ENCODE data around the gene FIGNL1. TPM values are rescaled to one million over a fixed set of nuclear protein-coding genes. Genes with fewer than 3 reads are reported as not detected.

FIGNL1 gene
- polyA plus RNA-seq, 2 of the 4 experiments (the other 2 are of a cell fraction): 25.4 to 27.9 TPM

DNA sequence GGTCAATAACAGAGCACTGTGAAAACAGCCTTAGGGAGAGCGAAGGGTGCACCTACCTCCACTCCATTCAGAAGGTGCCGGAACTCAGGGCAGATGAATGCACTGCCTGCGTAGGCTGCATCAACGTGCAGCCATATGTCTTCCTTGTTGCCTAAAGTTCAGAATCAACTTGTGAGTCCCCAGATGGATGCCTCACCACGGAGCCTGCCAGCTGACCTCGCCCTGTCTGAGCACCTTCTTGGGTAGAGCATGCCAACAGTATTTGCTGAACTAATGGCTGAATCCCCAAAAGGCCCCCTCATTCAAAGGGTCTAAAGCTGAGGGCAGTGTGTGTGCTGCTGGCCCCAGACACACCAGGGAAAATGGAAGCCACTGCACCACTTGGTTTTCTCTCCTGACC, 48.9 kb upstream of the FIGNL1 start:
- ATAC-seq (no peak), DNase-seq (ENCODE audit: low read depth in 1 of 2, low spot score in 1 of 2) (no peak), FAIRE-seq (no peak)
- WGBS (ENCODE audit: missing lambda C conversion rate): 45% methylated on average over 6 of the region's 6 CpGs
- H3K4me1 ChIP-seq: no peaks in the 10 kb centered on the region; the same call in 2 of the 3 replicates
- no peak overlapping the region for H3K27ac ChIP-seq
- TF ChIP-seq NR3C1 (IDR thresholded peaks at IDR 0.05) (no peak), POLR2AphosphoS2 (conservative IDR thresholded peaks at IDR 0.05; ENCODE audit: low read length) (no peak), ZFP36 (IDR thresholded peaks at IDR 0.05; ENCODE audit: borderline replicate concordance, partially characterized antibody) (no peak), JUNB (IDR thresholded peaks at IDR 0.05) (no peak), POLR2A (IDR thresholded peaks at IDR 0.05; ENCODE audit: low read length) (no peak), TP53 (CRISPR knock-in tag; IDR thresholded peaks at IDR 0.05) (no peak), FOSL2 (IDR thresholded peaks at IDR 0.05) (no peak), FOSL2 (CRISPR knock-in tag; IDR thresholded peaks at IDR 0.05) (no peak), CHD2 (IDR thresholded peaks at IDR 0.05; ENCODE audit: low read length, partially characterized antibody) (no peak), JUN (IDR thresholded peaks at IDR 0.05) (no peak), RCOR1 (IDR thresholded peaks at IDR 0.05; ENCODE audit: low read depth, low read length) (no peak), HOXB13 (CRISPR knock-in tag; IDR thresholded peaks at IDR 0.05; ENCODE audit: low read depth) (no peak)
- TF ChIP-seq, protein P1, sequence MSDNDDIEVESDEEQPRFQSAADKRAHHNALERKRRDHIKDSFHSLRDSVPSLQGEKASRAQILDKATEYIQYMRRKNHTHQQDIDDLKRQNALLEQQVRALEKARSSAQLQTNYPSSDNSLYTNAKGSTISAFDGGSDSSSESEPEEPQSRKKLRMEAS (IDR thresholded peaks at IDR 0.05): no peak
- TF ChIP-seq, protein P2, sequence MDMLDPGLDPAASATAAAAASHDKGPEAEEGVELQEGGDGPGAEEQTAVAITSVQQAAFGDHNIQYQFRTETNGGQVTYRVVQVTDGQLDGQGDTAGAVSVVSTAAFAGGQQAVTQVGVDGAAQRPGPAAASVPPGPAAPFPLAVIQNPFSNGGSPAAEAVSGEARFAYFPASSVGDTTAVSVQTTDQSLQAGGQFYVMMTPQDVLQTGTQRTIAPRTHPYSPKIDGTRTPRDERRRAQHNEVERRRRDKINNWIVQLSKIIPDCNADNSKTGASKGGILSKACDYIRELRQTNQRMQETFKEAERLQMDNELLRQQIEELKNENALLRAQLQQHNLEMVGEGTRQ (IDR thresholded peaks at IDR 0.05): no peak
- TF ChIP-seq, protein P3, sequence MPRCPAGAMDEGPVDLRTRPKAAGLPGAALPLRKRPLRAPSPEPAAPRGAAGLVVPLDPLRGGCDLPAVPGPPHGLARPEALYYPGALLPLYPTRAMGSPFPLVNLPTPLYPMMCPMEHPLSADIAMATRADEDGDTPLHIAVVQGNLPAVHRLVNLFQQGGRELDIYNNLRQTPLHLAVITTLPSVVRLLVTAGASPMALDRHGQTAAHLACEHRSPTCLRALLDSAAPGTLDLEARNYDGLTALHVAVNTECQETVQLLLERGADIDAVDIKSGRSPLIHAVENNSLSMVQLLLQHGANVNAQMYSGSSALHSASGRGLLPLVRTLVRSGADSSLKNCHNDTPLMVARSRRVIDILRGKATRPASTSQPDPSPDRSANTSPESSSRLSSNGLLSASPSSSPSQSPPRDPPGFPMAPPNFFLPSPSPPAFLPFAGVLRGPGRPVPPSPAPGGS (IDR thresholded peaks at IDR 0.05): no peak
- H3K4me3 ChIP-seq: no peak overlapping the region
- POLR2A ChIA-PET: no interaction called here
- H3K9me3 ChIP-seq: no peaks in the 10 kb centered on the region
- CTCF ChIA-PET: no interaction called here
- no peak overlapping the region for H3K4me2 ChIP-seq

DNA sequence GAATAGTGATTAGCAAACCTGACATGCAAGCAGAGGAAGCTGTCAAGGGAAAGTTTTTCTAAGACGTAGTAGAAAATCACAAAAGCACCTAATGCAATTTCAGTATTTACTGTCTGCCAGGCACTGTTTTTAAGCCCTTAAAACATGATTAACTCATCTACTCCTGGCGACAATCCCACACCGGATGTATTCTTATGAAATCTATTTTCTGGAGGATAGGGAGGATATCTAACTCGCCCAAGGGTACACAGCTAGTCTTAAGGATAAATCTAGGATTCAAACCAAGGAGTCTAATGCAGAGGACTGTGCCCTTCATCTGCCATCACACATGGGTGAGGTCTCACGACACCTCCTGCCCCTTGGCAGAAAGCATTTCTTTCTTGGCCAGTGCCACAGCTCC, 47.8 kb upstream of the FIGNL1 start:
- no peaks in the 10 kb centered on the region; the same call in 2 of the 3 replicates for H3K4me1 ChIP-seq
- H3K4me2 ChIP-seq: no peak overlapping the region
- H3K4me3 ChIP-seq: no peak overlapping the region
- FAIRE-seq (no peak), ATAC-seq (no peak), DNase-seq (ENCODE audit: low read depth in 1 of 2, low spot score in 1 of 2) (no peak)
- WGBS (ENCODE audit: missing lambda C conversion rate): 62% methylated on average over 5 of the region's 5 CpGs
- ChIA-PET POLR2A (no interaction called here), CTCF (interaction anchor here (0.5 to 1.6 kb wide), 6 partner anchors 24 to 643 kb away, joined by 3 to 5 read pairs (median 3); no protein-coding TSS in a partner anchor)
- H3K27ac ChIP-seq: no peak overlapping the region
- TF ChIP-seq CHD2 (IDR thresholded peaks at IDR 0.05; ENCODE audit: low read length, partially characterized antibody) (no peak), ZSCAN20 (CRISPR knock-in tag; IDR thresholded peaks at IDR 0.05) (no peak), BHLHE40 (IDR thresholded peaks at IDR 0.05; ENCODE audit: low read depth, low read length) (no peak), POLR2AphosphoS2 (conservative IDR thresholded peaks at IDR 0.05; ENCODE audit: low read length) (no peak), TP53 (CRISPR knock-in tag; IDR thresholded peaks at IDR 0.05) (no peak), EP300 (IDR thresholded peaks at IDR 0.05) (no peak), RAD21 (conservative IDR thresholded peaks at IDR 0.05 in 1 of 2, IDR thresholded peaks at IDR 0.05 in 1 of 2) (no peak)
- TF ChIP-seq, protein P4, sequence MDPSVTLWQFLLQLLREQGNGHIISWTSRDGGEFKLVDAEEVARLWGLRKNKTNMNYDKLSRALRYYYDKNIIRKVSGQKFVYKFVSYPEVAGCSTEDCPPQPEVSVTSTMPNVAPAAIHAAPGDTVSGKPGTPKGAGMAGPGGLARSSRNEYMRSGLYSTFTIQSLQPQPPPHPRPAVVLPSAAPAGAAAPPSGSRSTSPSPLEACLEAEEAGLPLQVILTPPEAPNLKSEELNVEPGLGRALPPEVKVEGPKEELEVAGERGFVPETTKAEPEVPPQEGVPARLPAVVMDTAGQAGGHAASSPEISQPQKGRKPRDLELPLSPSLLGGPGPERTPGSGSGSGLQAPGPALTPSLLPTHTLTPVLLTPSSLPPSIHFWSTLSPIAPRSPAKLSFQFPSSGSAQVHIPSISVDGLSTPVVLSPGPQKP (IDR thresholded peaks at IDR 0.05; ENCODE audit: low read depth, low read length): no peak
- H3K9me3 ChIP-seq: no peaks in the 10 kb centered on the region

DNA sequence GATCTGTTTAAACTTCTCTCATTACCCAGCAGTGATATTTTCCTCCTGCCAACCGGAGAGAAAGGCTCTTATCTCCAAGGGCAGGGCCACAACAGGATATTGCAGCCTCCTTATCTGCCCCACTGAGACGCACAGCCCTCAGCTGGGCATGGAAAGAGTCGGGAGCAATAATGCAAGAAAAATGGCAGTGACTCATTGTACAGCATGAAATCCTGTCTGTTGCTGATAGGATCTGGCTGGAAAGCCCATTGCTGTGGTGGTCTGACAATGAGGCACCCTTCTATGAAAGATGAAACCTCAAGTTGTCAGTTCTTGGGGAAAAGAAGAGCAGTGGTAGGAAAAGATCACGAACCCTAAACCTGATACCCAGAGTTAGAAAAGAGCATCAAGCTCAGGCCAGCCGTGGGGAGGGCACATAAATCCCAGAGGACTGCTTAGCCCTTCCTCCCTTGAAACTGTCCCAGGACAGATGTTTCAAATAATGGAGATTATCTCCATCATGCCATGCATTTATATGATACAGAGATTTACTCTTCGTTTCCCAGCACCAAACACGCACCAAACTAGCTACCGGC, 47.0 kb upstream of the FIGNL1 start:
- Histone ChIP-seq H3K27ac (no peak overlapping the region), H3K4me1 (no peaks in the 10 kb centered on the region), H3K4me2 (no peak overlapping the region), H3K4me3 (no peak overlapping the region), H3K9me3 (no peaks in the 10 kb centered on the region)
- ChIA-PET CTCF (interaction anchor here (0.6 to 1.6 kb wide), 7 partner anchors 12 to 91 kb away, joined by 3 to 4 read pairs (median 3); no protein-coding TSS in a partner anchor), POLR2A (no interaction called here)
- no peak for FAIRE-seq
- 57% methylated on average over 8 of the region's 8 CpGs for WGBS (ENCODE audit: missing lambda C conversion rate)
- TF ChIP-seq RCOR1 (IDR thresholded peaks at IDR 0.05; ENCODE audit: low read depth, low read length) (no peak), EHMT2 (IDR thresholded peaks at IDR 0.05; ENCODE audit: low read depth) (no peak), GATA3 (IDR thresholded peaks at IDR 0.05; ENCODE audit: borderline replicate concordance) (no peak), RARB (CRISPR knock-in tag; IDR thresholded peaks at IDR 0.05) (no peak)
- no peak for ATAC-seq
- no peak for DNase-seq (ENCODE audit: low read depth in 1 of 2, low spot score in 1 of 2)
